ENCODE data around the gene ZDHHC11. TPM values are rescaled to one million over a fixed set of nuclear protein-coding genes. Genes with fewer than 3 reads are reported as not detected.

ZDHHC11 gene
- total and polyA plus RNA-seq, 2 of the 4 experiments (the other 2 are of a cell fraction): 0.36 to 1.6 TPM

DNA sequence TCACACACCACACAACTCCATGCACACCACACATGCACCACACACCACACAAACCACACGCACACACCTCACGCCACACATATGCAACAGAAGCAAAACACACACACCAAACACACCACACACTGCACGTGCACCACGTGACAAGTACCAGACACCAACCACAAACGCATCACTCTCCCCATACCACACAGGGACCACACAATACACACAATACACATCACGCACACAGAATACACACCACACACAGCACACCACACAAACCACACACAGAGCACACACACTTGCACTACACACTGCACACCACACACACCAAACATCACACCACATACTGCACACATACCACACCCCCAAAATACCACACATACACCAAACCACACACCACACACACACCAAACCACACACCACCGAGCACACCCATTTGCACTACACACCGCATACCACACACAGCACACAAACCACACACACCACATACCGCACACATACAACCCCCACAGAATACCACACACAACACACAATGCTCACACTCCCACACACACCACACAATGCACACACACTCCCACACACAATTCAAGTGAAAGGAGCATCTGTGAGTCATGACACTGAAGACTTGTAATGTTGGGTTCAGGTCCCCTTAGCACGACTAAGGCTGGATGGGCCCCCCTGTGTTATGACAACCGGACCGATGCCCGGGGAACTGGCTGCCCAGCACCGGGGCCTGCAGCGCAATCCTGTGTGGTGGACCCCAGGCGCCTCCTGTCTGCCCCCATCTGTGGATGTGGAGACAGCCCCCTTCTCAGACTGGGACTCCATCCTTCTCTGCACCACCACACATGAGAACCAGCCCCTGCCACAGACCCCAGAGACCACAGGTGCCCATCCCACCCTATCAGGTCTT lies 6.0 kb upstream of the ZDHHC11 start:
- H3K4me1 ChIP-seq (ENCODE audit: control insufficient read depth, insufficient read depth, low read length): no peaks in the 10 kb centered on the region
- H2BK5ac ChIP-seq (ENCODE audit: low read depth, low read length, poor library complexity, severe bottlenecking): peak overlapping the region; percentile 83
- no peaks in the 10 kb centered on the region for H3K36me3 ChIP-seq (ENCODE audit: control insufficient read depth, insufficient read depth, low read length)
- H4K91ac ChIP-seq (ENCODE audit: insufficient read depth, low read depth, low read length): no peak overlapping the region
- no peak overlapping the region for H2AK5ac ChIP-seq (ENCODE audit: low read depth, low read length)
- no peak overlapping the region for H3K56ac ChIP-seq (ENCODE audit: extremely low read depth, insufficient read depth, low read length)
- intact Hi-C loops (cut with micrococcal nuclease): no loop called here
- peak overlapping the region; percentile 50 for H2AK9ac ChIP-seq (replicated peaks; ENCODE audit: low read depth, low read length, poor library complexity)
- no peak overlapping the region for H3K4ac ChIP-seq (ENCODE audit: low read depth, low read length)
- DNase-seq (no peak), ATAC-seq (ENCODE audit: low read depth) (no peak)
- H3K9ac ChIP-seq (ENCODE audit: low read depth, low read length): no peak overlapping the region
- ChIA-PET POLR2A (ENCODE audit: unreplicated experiment) (no interaction called here), CTCF (no interaction called here)
- BruUV-seq (replicated peaks): no TSS peak
- no peak overlapping the region for H3K14ac ChIP-seq (replicated peaks; ENCODE audit: low read depth, low read length)
- no peaks in the 10 kb centered on the region for H3K79me1 ChIP-seq (ENCODE audit: low read depth in 1 of 2, low read length in 2 of 2)
- H3K9me3 ChIP-seq (ENCODE audit: control insufficient read depth, insufficient read depth, low read length): no peaks in the 10 kb centered on the region
- 94% methylated on average over 7 of the region's 16 CpGs; no CpG with 5 or more reads in 1 of the 2 experiments for WGBS, 2 experiments (ENCODE audit: extremely low coverage in 2 of 2, insufficient read length in 1 of 2)
- TF ChIP-seq POLR2A (IDR thresholded peaks at IDR 0.05; ENCODE audit: low read depth, low read length): no peak
- no peak for TF ChIP-seq CHD1 (IDR thresholded peaks at IDR 0.05; ENCODE audit: low read depth, low read length)
- TF ChIP-seq, protein P1, sequence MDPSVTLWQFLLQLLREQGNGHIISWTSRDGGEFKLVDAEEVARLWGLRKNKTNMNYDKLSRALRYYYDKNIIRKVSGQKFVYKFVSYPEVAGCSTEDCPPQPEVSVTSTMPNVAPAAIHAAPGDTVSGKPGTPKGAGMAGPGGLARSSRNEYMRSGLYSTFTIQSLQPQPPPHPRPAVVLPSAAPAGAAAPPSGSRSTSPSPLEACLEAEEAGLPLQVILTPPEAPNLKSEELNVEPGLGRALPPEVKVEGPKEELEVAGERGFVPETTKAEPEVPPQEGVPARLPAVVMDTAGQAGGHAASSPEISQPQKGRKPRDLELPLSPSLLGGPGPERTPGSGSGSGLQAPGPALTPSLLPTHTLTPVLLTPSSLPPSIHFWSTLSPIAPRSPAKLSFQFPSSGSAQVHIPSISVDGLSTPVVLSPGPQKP (IDR thresholded peaks at IDR 0.05; ENCODE audit: borderline replicate concordance, low read depth, low read length): no peak
- TF ChIP-seq CEBPB (IDR thresholded peaks at IDR 0.05; ENCODE audit: low read depth, low read length): no peak
- no peak for TF ChIP-seq RAD21 (IDR thresholded peaks at IDR 0.05; ENCODE audit: low read length)
- TF ChIP-seq RFX5 (IDR thresholded peaks at IDR 0.05; ENCODE audit: low read depth, low read length): no peak
- TF ChIP-seq MXI1 (IDR thresholded peaks at IDR 0.05; ENCODE audit: borderline replicate concordance, low read depth, low read length): no peak
- no peak for TF ChIP-seq FOS (IDR thresholded peaks at IDR 0.05; ENCODE audit: low read depth, low read length)
- TF ChIP-seq MAFK (IDR thresholded peaks at IDR 0.05; ENCODE audit: low read depth, low read length): no peak
- TF ChIP-seq SMC3 (IDR thresholded peaks at IDR 0.05; ENCODE audit: low read depth, low read length): no peak
- TF ChIP-seq, protein P2, sequence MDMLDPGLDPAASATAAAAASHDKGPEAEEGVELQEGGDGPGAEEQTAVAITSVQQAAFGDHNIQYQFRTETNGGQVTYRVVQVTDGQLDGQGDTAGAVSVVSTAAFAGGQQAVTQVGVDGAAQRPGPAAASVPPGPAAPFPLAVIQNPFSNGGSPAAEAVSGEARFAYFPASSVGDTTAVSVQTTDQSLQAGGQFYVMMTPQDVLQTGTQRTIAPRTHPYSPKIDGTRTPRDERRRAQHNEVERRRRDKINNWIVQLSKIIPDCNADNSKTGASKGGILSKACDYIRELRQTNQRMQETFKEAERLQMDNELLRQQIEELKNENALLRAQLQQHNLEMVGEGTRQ (IDR thresholded peaks at IDR 0.05; ENCODE audit: low read depth, low read length): no peak
- no peak for TF ChIP-seq MAZ (IDR thresholded peaks at IDR 0.05; ENCODE audit: borderline replicate concordance, low read depth, low read length)
- TF ChIP-seq, protein P3, sequence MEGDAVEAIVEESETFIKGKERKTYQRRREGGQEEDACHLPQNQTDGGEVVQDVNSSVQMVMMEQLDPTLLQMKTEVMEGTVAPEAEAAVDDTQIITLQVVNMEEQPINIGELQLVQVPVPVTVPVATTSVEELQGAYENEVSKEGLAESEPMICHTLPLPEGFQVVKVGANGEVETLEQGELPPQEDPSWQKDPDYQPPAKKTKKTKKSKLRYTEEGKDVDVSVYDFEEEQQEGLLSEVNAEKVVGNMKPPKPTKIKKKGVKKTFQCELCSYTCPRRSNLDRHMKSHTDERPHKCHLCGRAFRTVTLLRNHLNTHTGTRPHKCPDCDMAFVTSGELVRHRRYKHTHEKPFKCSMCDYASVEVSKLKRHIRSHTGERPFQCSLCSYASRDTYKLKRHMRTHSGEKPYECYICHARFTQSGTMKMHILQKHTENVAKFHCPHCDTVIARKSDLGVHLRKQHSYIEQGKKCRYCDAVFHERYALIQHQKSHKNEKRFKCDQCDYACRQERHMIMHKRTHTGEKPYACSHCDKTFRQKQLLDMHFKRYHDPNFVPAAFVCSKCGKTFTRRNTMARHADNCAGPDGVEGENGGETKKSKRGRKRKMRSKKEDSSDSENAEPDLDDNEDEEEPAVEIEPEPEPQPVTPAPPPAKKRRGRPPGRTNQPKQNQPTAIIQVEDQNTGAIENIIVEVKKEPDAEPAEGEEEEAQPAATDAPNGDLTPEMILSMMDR (conservative IDR thresholded peaks at IDR 0.05; ENCODE audit: low read depth, low read length): no peak
- H3K4me2 ChIP-seq (ENCODE audit: low read depth, low read length): no peak overlapping the region
- H3K4me3 ChIP-seq (ENCODE audit: insufficient read depth, low read depth, low read length): no peak overlapping the region
- no peak overlapping the region for H3K27ac ChIP-seq (ENCODE audit: insufficient read depth, low read length)
- no peak overlapping the region for H2BK15ac ChIP-seq (ENCODE audit: low read depth, low read length)
- H4K8ac ChIP-seq (ENCODE audit: low read depth in 2 of 2, low read length in 2 of 2): no peak overlapping the region
- H4K20me1 ChIP-seq (ENCODE audit: insufficient read depth, low read length): peaks cover 19% of the 10 kb centered on the region
- peaks cover 2% of the 10 kb centered on the region; the same call in 1 of the 2 replicates for H3K27me3 ChIP-seq (ENCODE audit: control insufficient read depth, insufficient read depth, low read length)
- no peak overlapping the region for H2BK20ac ChIP-seq (ENCODE audit: low read depth, low read length)
- peak overlapping the region; percentile 21 for H2AFZ ChIP-seq (replicated peaks; ENCODE audit: low read length, poor library complexity)
- no peak overlapping the region for H4K5ac ChIP-seq (ENCODE audit: low read depth, low read length)
- H3K18ac ChIP-seq (ENCODE audit: low read depth, low read length): no peak overlapping the region
- in situ Hi-C loops (cut with MboI; ENCODE audit: low sequenced_read_pairs): no loop called here
- H3K9me1 ChIP-seq (ENCODE audit: insufficient read depth, low read length): peaks cover 10% of the 10 kb centered on the region
- dilution Hi-C loops (cut with HindIII; ENCODE audit: low sequenced_read_pairs, unreplicated experiment): no loop called here
- no peak overlapping the region for H2BK120ac ChIP-seq (ENCODE audit: low read depth, low read length)
- no peak overlapping the region for H3K23ac ChIP-seq (ENCODE audit: low read depth, low read length)
